ENCODE data around the gene WDR5B.

DNA sequence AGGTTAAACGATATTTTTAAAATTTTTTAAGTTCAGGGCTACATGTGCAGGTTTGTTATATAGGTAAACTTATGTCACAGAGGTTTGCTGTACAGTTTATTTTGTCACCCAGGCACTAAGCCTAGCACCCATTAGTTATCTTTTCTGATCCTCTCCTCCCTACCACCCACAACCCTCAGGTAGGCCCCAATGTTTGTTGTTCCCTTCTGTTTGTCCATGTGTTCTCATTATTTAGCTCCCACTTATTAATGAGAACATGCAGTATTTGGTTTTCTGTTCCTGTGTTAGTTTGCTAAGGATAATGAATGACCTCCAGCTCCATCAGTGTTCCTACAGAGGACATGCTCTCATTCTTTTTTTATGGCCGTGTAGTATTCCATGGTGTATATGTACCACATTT, 16.9 kb downstream of the WDR5B start:
- TF ChIP-seq, protein P1, sequence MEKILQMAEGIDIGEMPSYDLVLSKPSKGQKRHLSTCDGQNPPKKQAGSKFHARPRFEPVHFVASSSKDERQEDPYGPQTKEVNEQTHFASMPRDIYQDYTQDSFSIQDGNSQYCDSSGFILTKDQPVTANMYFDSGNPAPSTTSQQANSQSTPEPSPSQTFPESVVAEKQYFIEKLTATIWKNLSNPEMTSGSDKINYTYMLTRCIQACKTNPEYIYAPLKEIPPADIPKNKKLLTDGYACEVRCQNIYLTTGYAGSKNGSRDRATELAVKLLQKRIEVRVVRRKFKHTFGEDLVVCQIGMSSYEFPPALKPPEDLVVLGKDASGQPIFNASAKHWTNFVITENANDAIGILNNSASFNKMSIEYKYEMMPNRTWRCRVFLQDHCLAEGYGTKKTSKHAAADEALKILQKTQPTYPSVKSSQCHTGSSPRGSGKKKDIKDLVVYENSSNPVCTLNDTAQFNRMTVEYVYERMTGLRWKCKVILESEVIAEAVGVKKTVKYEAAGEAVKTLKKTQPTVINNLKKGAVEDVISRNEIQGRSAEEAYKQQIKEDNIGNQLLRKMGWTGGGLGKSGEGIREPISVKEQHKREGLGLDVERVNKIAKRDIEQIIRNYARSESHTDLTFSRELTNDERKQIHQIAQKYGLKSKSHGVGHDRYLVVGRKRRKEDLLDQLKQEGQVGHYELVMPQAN (conservative IDR thresholded peaks at IDR 0.05): no peak
- TF ChIP-seq, protein P2, sequence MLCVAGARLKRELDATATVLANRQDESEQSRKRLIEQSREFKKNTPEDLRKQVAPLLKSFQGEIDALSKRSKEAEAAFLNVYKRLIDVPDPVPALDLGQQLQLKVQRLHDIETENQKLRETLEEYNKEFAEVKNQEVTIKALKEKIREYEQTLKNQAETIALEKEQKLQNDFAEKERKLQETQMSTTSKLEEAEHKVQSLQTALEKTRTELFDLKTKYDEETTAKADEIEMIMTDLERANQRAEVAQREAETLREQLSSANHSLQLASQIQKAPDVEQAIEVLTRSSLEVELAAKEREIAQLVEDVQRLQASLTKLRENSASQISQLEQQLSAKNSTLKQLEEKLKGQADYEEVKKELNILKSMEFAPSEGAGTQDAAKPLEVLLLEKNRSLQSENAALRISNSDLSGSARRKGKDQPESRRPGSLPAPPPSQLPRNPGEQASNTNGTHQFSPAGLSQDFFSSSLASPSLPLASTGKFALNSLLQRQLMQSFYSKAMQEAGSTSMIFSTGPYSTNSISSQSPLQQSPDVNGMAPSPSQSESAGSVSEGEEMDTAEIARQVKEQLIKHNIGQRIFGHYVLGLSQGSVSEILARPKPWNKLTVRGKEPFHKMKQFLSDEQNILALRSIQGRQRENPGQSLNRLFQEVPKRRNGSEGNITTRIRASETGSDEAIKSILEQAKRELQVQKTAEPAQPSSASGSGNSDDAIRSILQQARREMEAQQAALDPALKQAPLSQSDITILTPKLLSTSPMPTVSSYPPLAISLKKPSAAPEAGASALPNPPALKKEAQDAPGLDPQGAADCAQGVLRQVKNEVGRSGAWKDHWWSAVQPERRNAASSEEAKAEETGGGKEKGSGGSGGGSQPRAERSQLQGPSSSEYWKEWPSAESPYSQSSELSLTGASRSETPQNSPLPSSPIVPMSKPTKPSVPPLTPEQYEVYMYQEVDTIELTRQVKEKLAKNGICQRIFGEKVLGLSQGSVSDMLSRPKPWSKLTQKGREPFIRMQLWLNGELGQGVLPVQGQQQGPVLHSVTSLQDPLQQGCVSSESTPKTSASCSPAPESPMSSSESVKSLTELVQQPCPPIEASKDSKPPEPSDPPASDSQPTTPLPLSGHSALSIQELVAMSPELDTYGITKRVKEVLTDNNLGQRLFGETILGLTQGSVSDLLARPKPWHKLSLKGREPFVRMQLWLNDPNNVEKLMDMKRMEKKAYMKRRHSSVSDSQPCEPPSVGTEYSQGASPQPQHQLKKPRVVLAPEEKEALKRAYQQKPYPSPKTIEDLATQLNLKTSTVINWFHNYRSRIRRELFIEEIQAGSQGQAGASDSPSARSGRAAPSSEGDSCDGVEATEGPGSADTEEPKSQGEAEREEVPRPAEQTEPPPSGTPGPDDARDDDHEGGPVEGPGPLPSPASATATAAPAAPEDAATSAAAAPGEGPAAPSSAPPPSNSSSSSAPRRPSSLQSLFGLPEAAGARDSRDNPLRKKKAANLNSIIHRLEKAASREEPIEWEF (IDR thresholded peaks at IDR 0.05; ENCODE audit: insufficient replicate concordance, low read depth, low read length): no peak
- TF ChIP-seq, protein P3, sequence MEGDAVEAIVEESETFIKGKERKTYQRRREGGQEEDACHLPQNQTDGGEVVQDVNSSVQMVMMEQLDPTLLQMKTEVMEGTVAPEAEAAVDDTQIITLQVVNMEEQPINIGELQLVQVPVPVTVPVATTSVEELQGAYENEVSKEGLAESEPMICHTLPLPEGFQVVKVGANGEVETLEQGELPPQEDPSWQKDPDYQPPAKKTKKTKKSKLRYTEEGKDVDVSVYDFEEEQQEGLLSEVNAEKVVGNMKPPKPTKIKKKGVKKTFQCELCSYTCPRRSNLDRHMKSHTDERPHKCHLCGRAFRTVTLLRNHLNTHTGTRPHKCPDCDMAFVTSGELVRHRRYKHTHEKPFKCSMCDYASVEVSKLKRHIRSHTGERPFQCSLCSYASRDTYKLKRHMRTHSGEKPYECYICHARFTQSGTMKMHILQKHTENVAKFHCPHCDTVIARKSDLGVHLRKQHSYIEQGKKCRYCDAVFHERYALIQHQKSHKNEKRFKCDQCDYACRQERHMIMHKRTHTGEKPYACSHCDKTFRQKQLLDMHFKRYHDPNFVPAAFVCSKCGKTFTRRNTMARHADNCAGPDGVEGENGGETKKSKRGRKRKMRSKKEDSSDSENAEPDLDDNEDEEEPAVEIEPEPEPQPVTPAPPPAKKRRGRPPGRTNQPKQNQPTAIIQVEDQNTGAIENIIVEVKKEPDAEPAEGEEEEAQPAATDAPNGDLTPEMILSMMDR (IDR thresholded peaks at IDR 0.05 in 2 of 3, conservative IDR thresholded peaks at IDR 0.05 in 1 of 3; ENCODE audit: control insufficient read depth in 2 of 3, extremely low read depth in 1 of 3, insufficient read depth in 1 of 3, low read depth in 3 of 3, low read length in 3 of 3): no peak
- TF ChIP-seq, protein P4, sequence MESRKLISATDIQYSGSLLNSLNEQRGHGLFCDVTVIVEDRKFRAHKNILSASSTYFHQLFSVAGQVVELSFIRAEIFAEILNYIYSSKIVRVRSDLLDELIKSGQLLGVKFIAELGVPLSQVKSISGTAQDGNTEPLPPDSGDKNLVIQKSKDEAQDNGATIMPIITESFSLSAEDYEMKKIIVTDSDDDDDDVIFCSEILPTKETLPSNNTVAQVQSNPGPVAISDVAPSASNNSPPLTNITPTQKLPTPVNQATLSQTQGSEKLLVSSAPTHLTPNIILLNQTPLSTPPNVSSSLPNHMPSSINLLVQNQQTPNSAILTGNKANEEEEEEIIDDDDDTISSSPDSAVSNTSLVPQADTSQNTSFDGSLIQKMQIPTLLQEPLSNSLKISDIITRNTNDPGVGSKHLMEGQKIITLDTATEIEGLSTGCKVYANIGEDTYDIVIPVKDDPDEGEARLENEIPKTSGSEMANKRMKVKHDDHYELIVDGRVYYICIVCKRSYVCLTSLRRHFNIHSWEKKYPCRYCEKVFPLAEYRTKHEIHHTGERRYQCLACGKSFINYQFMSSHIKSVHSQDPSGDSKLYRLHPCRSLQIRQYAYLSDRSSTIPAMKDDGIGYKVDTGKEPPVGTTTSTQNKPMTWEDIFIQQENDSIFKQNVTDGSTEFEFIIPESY (IDR thresholded peaks at IDR 0.05): no peak
- TF ChIP-seq POLR2A (IDR thresholded peaks at IDR 0.05; ENCODE audit: low read depth, low read length) (no peak), EZH2 (IDR thresholded peaks at IDR 0.05; ENCODE audit: borderline replicate concordance, control insufficient read depth, low read depth, low read length) (no peak), GABPA (IDR thresholded peaks at IDR 0.05; ENCODE audit: low read depth) (no peak)
- TF ChIP-seq, protein P5, sequence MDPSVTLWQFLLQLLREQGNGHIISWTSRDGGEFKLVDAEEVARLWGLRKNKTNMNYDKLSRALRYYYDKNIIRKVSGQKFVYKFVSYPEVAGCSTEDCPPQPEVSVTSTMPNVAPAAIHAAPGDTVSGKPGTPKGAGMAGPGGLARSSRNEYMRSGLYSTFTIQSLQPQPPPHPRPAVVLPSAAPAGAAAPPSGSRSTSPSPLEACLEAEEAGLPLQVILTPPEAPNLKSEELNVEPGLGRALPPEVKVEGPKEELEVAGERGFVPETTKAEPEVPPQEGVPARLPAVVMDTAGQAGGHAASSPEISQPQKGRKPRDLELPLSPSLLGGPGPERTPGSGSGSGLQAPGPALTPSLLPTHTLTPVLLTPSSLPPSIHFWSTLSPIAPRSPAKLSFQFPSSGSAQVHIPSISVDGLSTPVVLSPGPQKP (IDR thresholded peaks at IDR 0.05; ENCODE audit: low read depth, low read length): no peak

Data from GM12878 (cell line).